Testis (tissue), 3 donors: ENCODE data around the gene KRTAP19-6. TPM values are rescaled to one million over a fixed set of nuclear protein-coding genes. Genes with fewer than 3 reads are reported as not detected.
A peak's percentile ranks its signal among the peaks of the same experiment; 100 is the strongest.
"Not testable (repeated sequence)": the region's sequence is repeated elsewhere in the genome, so short reads cannot be mapped to it uniquely, and the experiment has no call there.

Experiments used
- DNase-seq: peaks from one replicate; pipeline ENCODE4 v3.0.0-alpha.2; 2019
- H3K27ac ChIP-seq, 2 donors: fragments of 200-600 bp; sonication (generic); one replicate each; pipeline ENCODE4 v1.5.1; 2019
- H3K27me3 ChIP-seq: fragments of 200-600 bp; sonication (generic); one replicate; pipeline ENCODE4 v1.5.1; 2019
- H3K36me3 ChIP-seq: fragments of 200-600 bp; sonication (generic); one replicate; pipeline ENCODE4 v1.5.1; 2017; ENCODE audit warnings: low read depth; ENCODE audit errors: missing control alignments
- H3K4me1 ChIP-seq: fragments of 200-600 bp; sonication (generic); one replicate; pipeline ENCODE4 v1.5.1; 2019
- H3K4me3 ChIP-seq, 2 donors: fragments of 200-600 bp; sonication (generic); one replicate each; pipeline ENCODE4 v1.5.1; 2017 to 2019
- H3K9me3 ChIP-seq: fragments of 200-600 bp; sonication (generic); one replicate; pipeline ENCODE4 v1.5.1; 2017
- CTCF ChIP-seq, 3 experiments: fragments of 450-650 bp in 2 of 3; fragments of 200-600 bp in 1 of 3; sonication (generic) in 1 of 3; IDR thresholded peaks; one replicate each; pipeline ENCODE4 v1.5.1; 2016 to 2019; ENCODE audit warnings: antibody characterized with exemption in 3 of 3, mild to moderate bottlenecking in 2 of 3, moderate library complexity in 1 of 3
- POLR2A ChIP-seq: fragments of 450-650 bp; IDR thresholded peaks from one replicate; pipeline ENCODE4 v1.6.1; 2017; ENCODE audit warnings: antibody characterized with exemption, mild to moderate bottlenecking, moderate library complexity
- WGBS, 2 donors: methylation state at CpG; one replicate each; pipeline ENCODE4 v1.1.5; 2018; 5-methylcytosine and 5-hydroxymethylcytosine counted together
- intact Hi-C: fragments of 100-400 bp; cut with DNase I; formaldehyde crosslinking; loops from one replicate; pipeline ENCODE4 v1.15.1; 2023; ENCODE audit warnings: low total_unique reads
- polyA plus RNA-seq: library from polyadenylated mRNA; stranded (reverse); fragments of 350-450 nt; fragmentation: Illumina TruSeq; extraction: RNeasy Lipid Tissue Mini Kit (QIAGEN cat#74804); gene quantifications from one replicate; pipeline ENCODE4 v1.2.3, GENCODE V29; 2014; ENCODE audit warnings: low read depth, low replicate concordance; ENCODE audit not compliant: insufficient read depth
- small RNA-seq, 2 donors: library from RNA; depleted of rRNA; stranded (forward); fragments of <200 nt; gene quantifications; one replicate each; pipeline ENCODE3, GENCODE V24; 2016
- total RNA-seq, 2 donors: library from RNA; depleted of rRNA; stranded (reverse); fragments of >200 nt; gene quantifications; one replicate each; pipeline ENCODE4 v1.2.3, GENCODE V29; 2016

The KRTAP19-6 gene
- total and polyA plus RNA-seq, 3 donors from 2014 or later: not detected

- WGBS, 2 donors: 33 to 38% methylated on average over 4 of the region's 4 CpGs
Measured at GRCh38 chr21:30505621-30506205, 36.0 kb downstream of the KRTAP19-6 start.

GRCh38 chr21:30502041-30502440 is 39.6 kb downstream of the KRTAP19-6 start, which contains the start of gene KRTAP19-5:
TSS of gene KRTAP19-5 (minus strand) at chr21:30502141. CDS start at chr21:30502090, 51 bp downstream.
- TF ChIP-seq CTCF (IDR thresholded peaks at IDR 0.05) (no peak), POLR2A (no peak)
- Histone ChIP-seq H3K9me3 (no peaks in the 10 kb centered on the region), H3K4me3 (no peak within 1 kb of the TSS), H3K27me3 (no peaks in the 10 kb centered on the region), H3K27ac (no peak within 1 kb of the TSS), H3K4me1 (no peaks in the 10 kb centered on the region), H3K36me3 (no peaks in the 10 kb centered on the region)
- WGBS, 2 donors: 54 to 75% methylated on average over 6 of the region's 6 CpGs
- intact Hi-C loops: no loop called here
- no peak for DNase-seq

More at GRCh38 chr21:30505621-30506205, 36.0 kb downstream of the KRTAP19-6 start:
- H3K4me1 ChIP-seq, H3K27ac ChIP-seq, intact Hi-C loops, H3K36me3 ChIP-seq, H3K4me3 ChIP-seq, H3K27me3 ChIP-seq, H3K9me3 ChIP-seq, DNase-seq: not testable (repeated sequence)
- TF ChIP-seq CTCF (IDR thresholded peaks at IDR 0.05): peak in 1 of 3 experiments; percentile 24

- intact Hi-C loops: no loop called here
- Histone ChIP-seq H3K36me3 (no peaks in the 10 kb centered on the region), H3K27ac (no peak within 1 kb of the TSS), H3K9me3 (no peaks in the 10 kb centered on the region), H3K27me3 (no peaks in the 10 kb centered on the region), H3K4me1 (no peaks in the 10 kb centered on the region), H3K4me3 (no peak within 1 kb of the TSS)
- no peak for TF ChIP-seq CTCF (IDR thresholded peaks at IDR 0.05)
- no peak for TF ChIP-seq POLR2A
- no peak for DNase-seq
- 75 to 78% methylated on average over 4 of the region's 4 CpGs for WGBS, 2 donors
Measured at GRCh38 chr21:30497065-30497464, 44.6 kb downstream of the KRTAP19-6 start, which contains the start of gene KRTAP19-4. TSS of gene KRTAP19-4 (minus strand) at chr21:30497165. CDS start at chr21:30497110, 55 bp downstream.

- H3K27ac ChIP-seq: no peak within 1 kb of the TSS
- 67 to 92% methylated on average over 2 of the region's 2 CpGs for WGBS, 2 donors
- no peaks in the 10 kb centered on the region for H3K9me3 ChIP-seq
- no peaks in the 10 kb centered on the region for H3K4me1 ChIP-seq
- no peak for DNase-seq
- TF ChIP-seq CTCF (IDR thresholded peaks at IDR 0.05) (no peak), POLR2A (no peak)
- intact Hi-C loops: no loop called here
- no peaks in the 10 kb centered on the region for H3K27me3 ChIP-seq
- H3K4me3 ChIP-seq: no peak within 1 kb of the TSS
- H3K36me3 ChIP-seq: no peaks in the 10 kb centered on the region
Measured at GRCh38 chr21:30491963-30492428, 49.7 kb downstream of the KRTAP19-6 start, which contains the start of gene KRTAP19-3. TSS of gene KRTAP19-3 (minus strand) at chr21:30492013. CDS start at chr21:30491957, 56 bp downstream.

Small RNA genes within 50 kb of the gene (small RNA-seq; reads per million reads assigned to genes)
- gene AP000567.1: 0 reads per million in 2 donors
- gene KRTAP19-10P: 0 reads per million in 2 donors
- gene KRTAP19-11P: 0 reads per million in 2 donors
- 0 reads per million in 2 donors for gene KRTAP19-9P
- gene KRTAP22-2: 0 reads per million in 2 donors

Other genes with a start within 250 kb of the KRTAP19-6 start
- gene KRTAP26-1, start 221.5 kb downstream of the KRTAP19-6 start, total RNA-seq: under 1 TPM in 1 of 2 donors, not detected in 1; 0.37 TPM
- gene KRTAP26-1, start 221.5 kb downstream of the KRTAP19-6 start, polyA plus RNA-seq: not detected
- gene KRTAP27-1, start 204.2 kb downstream of the KRTAP19-6 start, total RNA-seq: not detected
- gene KRTAP27-1, start 204.2 kb downstream of the KRTAP19-6 start, polyA plus RNA-seq: not detected
- not detected for gene KRTAP23-1, start 193.3 kb downstream of the KRTAP19-6 start, total RNA-seq
- not detected for gene KRTAP23-1, start 193.3 kb downstream of the KRTAP19-6 start, polyA plus RNA-seq
- not detected for gene KRTAP13-2, start 169.6 kb downstream of the KRTAP19-6 start, total RNA-seq
- gene KRTAP13-2, start 169.6 kb downstream of the KRTAP19-6 start, polyA plus RNA-seq: not detected
- gene KRTAP13-1, start 145.8 kb downstream of the KRTAP19-6 start, total RNA-seq: not detected
- gene KRTAP13-1, start 145.8 kb downstream of the KRTAP19-6 start, polyA plus RNA-seq: not detected
- gene KRTAP13-3, start 115.9 kb downstream of the KRTAP19-6 start, total RNA-seq: not detected
- not detected for gene KRTAP13-3, start 115.9 kb downstream of the KRTAP19-6 start, polyA plus RNA-seq
- gene KRTAP13-4, start 111.6 kb downstream of the KRTAP19-6 start, total RNA-seq: not detected
- not detected for gene KRTAP13-4, start 111.6 kb downstream of the KRTAP19-6 start, polyA plus RNA-seq
- not detected for gene KRTAP15-1, start 101.6 kb downstream of the KRTAP19-6 start, total RNA-seq
- not detected for gene KRTAP15-1, start 101.6 kb downstream of the KRTAP19-6 start, polyA plus RNA-seq
- gene KRTAP19-1, start 61.5 kb downstream of the KRTAP19-6 start, total RNA-seq: not detected
- gene KRTAP19-1, start 61.5 kb downstream of the KRTAP19-6 start, polyA plus RNA-seq: not detected
- gene KRTAP19-2, start 54.4 kb downstream of the KRTAP19-6 start, total RNA-seq: not detected
- gene KRTAP19-2, start 54.4 kb downstream of the KRTAP19-6 start, polyA plus RNA-seq: not detected
- not detected for gene KRTAP19-3, start 49.9 kb downstream of the KRTAP19-6 start, total RNA-seq
- gene KRTAP19-3, start 49.9 kb downstream of the KRTAP19-6 start, polyA plus RNA-seq: not detected
- gene KRTAP19-4, start 44.7 kb downstream of the KRTAP19-6 start, total RNA-seq: not detected
- not detected for gene KRTAP19-4, start 44.7 kb downstream of the KRTAP19-6 start, polyA plus RNA-seq
- gene KRTAP19-5, start 39.7 kb downstream of the KRTAP19-6 start, total RNA-seq: not detected
- gene KRTAP19-5, start 39.7 kb downstream of the KRTAP19-6 start, polyA plus RNA-seq: not detected
- gene KRTAP19-7, start 19.4 kb upstream of the KRTAP19-6 start, total RNA-seq: not detected
- gene KRTAP19-7, start 19.4 kb upstream of the KRTAP19-6 start, polyA plus RNA-seq: not detected
- gene KRTAP22-2, start 48.5 kb upstream of the KRTAP19-6 start, total RNA-seq: not detected
- not detected for gene KRTAP22-2, start 48.5 kb upstream of the KRTAP19-6 start, polyA plus RNA-seq
- 1 to 10 TPM in 1 of 2 donors, under 1 TPM in 1; 0.99 to 1.3 TPM for gene KRTAP6-3, start 50.6 kb upstream of the KRTAP19-6 start, total RNA-seq
- gene KRTAP6-3, start 50.6 kb upstream of the KRTAP19-6 start, polyA plus RNA-seq: not detected
- gene KRTAP6-2, start 57.0 kb upstream of the KRTAP19-6 start, total RNA-seq: not detected
- gene KRTAP6-2, start 57.0 kb upstream of the KRTAP19-6 start, polyA plus RNA-seq: not detected
- not detected for gene KRTAP22-1, start 59.2 kb upstream of the KRTAP19-6 start, total RNA-seq
- gene KRTAP22-1, start 59.2 kb upstream of the KRTAP19-6 start, polyA plus RNA-seq: not detected
- not detected for gene KRTAP6-1, start 72.1 kb upstream of the KRTAP19-6 start, total RNA-seq
- not detected for gene KRTAP6-1, start 72.1 kb upstream of the KRTAP19-6 start, polyA plus RNA-seq
- not detected for gene KRTAP20-1, start 74.6 kb upstream of the KRTAP19-6 start, total RNA-seq
- gene KRTAP20-1, start 74.6 kb upstream of the KRTAP19-6 start, polyA plus RNA-seq: not detected
- gene KRTAP20-4, start 78.8 kb upstream of the KRTAP19-6 start, total RNA-seq: not detected
- gene KRTAP20-4, start 78.8 kb upstream of the KRTAP19-6 start, polyA plus RNA-seq: not detected
- gene KRTAP20-2, start 93.3 kb upstream of the KRTAP19-6 start, total RNA-seq: not detected
- not detected for gene KRTAP20-2, start 93.3 kb upstream of the KRTAP19-6 start, polyA plus RNA-seq
- not detected for gene KRTAP20-3, start 101.0 kb upstream of the KRTAP19-6 start, total RNA-seq
- not detected for gene KRTAP20-3, start 101.0 kb upstream of the KRTAP19-6 start, polyA plus RNA-seq
- not detected for gene KRTAP21-3, start 176.9 kb upstream of the KRTAP19-6 start, total RNA-seq
- gene KRTAP21-3, start 176.9 kb upstream of the KRTAP19-6 start, polyA plus RNA-seq: not detected
- 1 to 10 TPM in 1 of 2 donors, not detected in 1; 1.4 TPM for gene KRTAP21-2, start 205.4 kb upstream of the KRTAP19-6 start, total RNA-seq
- gene KRTAP21-2, start 205.4 kb upstream of the KRTAP19-6 start, polyA plus RNA-seq: 2.5 TPM
- not detected for gene KRTAP21-1, start 213.6 kb upstream of the KRTAP19-6 start, total RNA-seq
- gene KRTAP21-1, start 213.6 kb upstream of the KRTAP19-6 start, polyA plus RNA-seq: not detected